ENCODE measurements around the gene ABCB6. TPM values are rescaled to one million over a fixed set of nuclear protein-coding genes. Genes with fewer than 3 reads are reported as not detected.

ABCB6 gene
- total RNA-seq, 5 donors from 2014 or later (not counting 1 experiment from before 2014, with no cell fraction given): 4.1 to 16.5 (median 13.0) TPM

DNA sequence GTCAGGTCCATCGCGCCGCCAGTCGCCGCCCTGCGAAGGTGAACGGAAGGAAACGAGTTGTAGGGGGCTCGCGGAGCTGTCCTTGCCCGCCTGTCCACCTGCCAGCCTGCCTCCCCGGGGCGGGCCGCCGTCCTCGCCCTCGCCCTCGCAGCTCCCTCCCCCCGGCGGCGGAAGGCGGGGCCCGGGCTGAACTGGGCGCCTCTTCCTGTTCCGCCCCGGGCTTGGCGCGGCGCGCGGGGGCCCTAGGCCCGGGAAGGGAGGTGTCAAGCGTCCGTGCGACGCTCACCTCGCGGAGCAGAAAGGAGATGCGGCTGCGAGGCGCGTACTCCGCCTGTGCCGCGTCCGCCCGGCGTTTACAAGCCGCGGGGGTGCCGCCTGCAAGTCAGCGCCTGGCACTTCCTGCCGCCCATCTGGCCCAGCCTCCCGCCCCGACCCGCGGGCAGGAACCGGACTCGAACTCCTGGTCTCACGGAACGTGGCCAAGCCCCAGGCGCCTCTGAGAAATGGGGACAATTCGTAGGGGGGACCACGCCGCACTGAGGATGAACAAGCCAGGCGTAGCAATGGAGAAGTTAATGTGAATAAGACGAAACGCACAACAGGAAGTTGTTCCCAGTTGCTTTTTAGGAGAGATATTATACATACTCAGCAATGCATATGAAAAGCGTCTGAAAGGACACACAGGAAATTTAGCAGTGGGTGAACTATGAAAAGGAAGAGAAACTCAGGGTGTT, 41.8 kb downstream of the ABCB6 start, which contains the start of gene CNPPD1:
Gene CNPPD1 (minus strand): TSS at position 108 of the 734 bp plus-strand sequence. CDS start 97 bp downstream, at position 11.
- CTCF ChIA-PET: interaction anchor here (0.6 to 3.0 kb wide), 13 partner anchors 17 to 322 kb away, joined by 3 to 26 read pairs (median 5); partner anchors contain the start of genes NHEJ1 (in 2 of the 2), DNAJB2 (in 1 of the 2), GMPPA (in 1 of the 2) and TUBA4A (in 1 of the 2)
- peaks cover 23 to 73% of the 10 kb centered on the region in 2 experiments for H3K4me1 ChIP-seq (ENCODE audit: control insufficient read depth in 1 of 2, extremely low read depth in 1 of 2, insufficient read depth in 2 of 2, low read length in 2 of 2)
- under 1% methylated on average over 60 of the region's 69 CpGs for WGBS (ENCODE audit: insufficient coverage)
- Mint-ChIP-seq H3K27ac (peak within 1 kb of the TSS; percentile 99), H3K9me3 (no peaks in the 10 kb centered on the region), H3K4me3 (peak within 1 kb of the TSS; percentile 88 to 96 (median 92)), H3K36me3 (peaks cover 44% of the 10 kb centered on the region), H3K4me1 (peaks cover 70 to 77% (median 70%) of the 10 kb centered on the region in 3 donors), H3K27me3 (no peaks in the 10 kb centered on the region)
- DNase-seq (peak; percentile 76 to 93 (median 85)), ATAC-seq (replicated peaks in 1 of 4) (peak; percentile 77 to 81 (median 79))
- H3K27me3 ChIP-seq (replicated peaks in 1 of 2; ENCODE audit: control insufficient read depth in 2 of 2, extremely low read depth in 1 of 2, insufficient read depth in 2 of 2, low read length in 1 of 2): no peaks in the 10 kb centered on the region
- H3K9me3 ChIP-seq: no peaks in the 10 kb centered on the region
- peak within 1 kb of the TSS; percentile 88 for H3K27ac ChIP-seq (ENCODE audit: low read length)
- POLR2A ChIA-PET: interaction anchor here (0.5 to 1.1 kb wide), 11 partner anchors 11 to 117 kb away, joined by 3 to 9 read pairs (median 4); partner anchors contain the start of genes ANKZF1 (in 1 of the 2), ATG9A (in 1 of the 2) and TUBA4A (in 1 of the 2)
- H3K4me3 ChIP-seq (ENCODE audit: control insufficient read depth in 1 of 2, extremely low read depth in 1 of 2, low read length in 1 of 2): peak within 1 kb of the TSS; percentile 60 to 92
- peaks cover 8 to 56% of the 10 kb centered on the region in 2 donors for H3K36me3 ChIP-seq (ENCODE audit: control insufficient read depth in 2 of 2, extremely low read depth in 1 of 2, insufficient read depth in 1 of 2, low read length in 1 of 2)

DNA sequence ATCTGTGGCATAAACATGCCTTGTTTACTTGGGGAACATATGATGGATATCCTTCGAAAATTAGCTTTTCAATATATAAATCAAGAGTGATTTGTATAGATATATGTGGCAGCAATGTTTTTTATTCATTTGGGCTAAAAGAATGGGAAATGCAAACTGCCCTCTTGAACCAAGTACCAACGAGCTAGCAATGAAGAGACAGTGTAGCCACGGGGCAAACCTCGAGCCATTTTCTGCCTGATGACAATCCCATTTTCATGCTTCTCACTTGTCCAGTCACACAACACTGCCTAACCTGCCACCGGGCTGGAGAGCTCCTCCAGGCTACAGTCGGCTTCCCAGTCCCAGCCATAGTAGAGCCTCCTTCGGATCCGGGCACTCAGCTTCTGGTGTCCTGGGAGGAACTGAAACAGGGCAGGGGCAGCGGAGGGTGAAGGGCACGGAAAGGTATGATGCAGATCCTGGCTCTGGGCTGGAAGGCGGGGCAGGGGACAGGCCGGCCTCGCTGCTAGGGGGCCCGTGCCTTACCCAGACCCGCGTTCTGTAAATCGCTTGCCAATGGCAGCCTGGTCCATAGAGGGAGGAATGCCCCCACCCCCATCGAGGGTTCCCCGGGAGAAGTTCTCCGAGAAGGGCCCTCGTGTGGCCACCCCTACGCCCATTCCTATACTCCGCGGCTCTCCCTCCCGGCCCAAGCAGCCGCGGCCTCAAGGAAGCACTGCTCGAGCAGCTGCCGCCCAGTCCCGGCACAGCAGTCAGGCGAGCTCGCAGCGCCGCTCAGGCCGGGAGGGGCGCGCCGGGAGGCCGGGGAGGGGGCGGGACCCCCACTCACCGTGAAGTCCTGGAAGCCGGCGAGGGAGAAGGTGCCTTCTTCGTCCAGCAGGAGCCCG, 42.6 kb downstream of the ABCB6 start:
- DNase-seq (peak in 12 of 35 experiments; percentile 7 to 30 (median 15)), ATAC-seq (replicated peaks in 1 of 4) (peak; percentile 13 to 24 (median 19))
- Mint-ChIP-seq H3K4me3 (peak overlapping the region; percentile 88 to 96 (median 92)), H3K36me3 (peaks cover 43% of the 10 kb centered on the region), H3K9me3 (no peaks in the 10 kb centered on the region), H3K27me3 (no peaks in the 10 kb centered on the region), H3K27ac (peak overlapping the region; percentile 86 to 99), H3K4me1 (peaks cover 62 to 76% (median 63%) of the 10 kb centered on the region in 3 donors)
- Histone ChIP-seq H3K27ac (ENCODE audit: low read length) (peak overlapping the region; percentile 83), H3K9me3 (no peaks in the 10 kb centered on the region), H3K36me3 (ENCODE audit: control insufficient read depth in 2 of 2, extremely low read depth in 1 of 2, insufficient read depth in 1 of 2, low read length in 1 of 2) (peaks cover 8 to 56% of the 10 kb centered on the region in 2 donors), H3K27me3 (replicated peaks in 1 of 2; ENCODE audit: control insufficient read depth in 2 of 2, extremely low read depth in 1 of 2, insufficient read depth in 2 of 2, low read length in 1 of 2) (no peaks in the 10 kb centered on the region), H3K4me1 (ENCODE audit: control insufficient read depth in 1 of 2, extremely low read depth in 1 of 2, insufficient read depth in 2 of 2, low read length in 2 of 2) (peaks cover 23 to 70% of the 10 kb centered on the region in 2 experiments), H3K4me3 (ENCODE audit: control insufficient read depth in 1 of 2, extremely low read depth in 1 of 2, low read length in 1 of 2) (peak overlapping the region; percentile 60 to 92)
- ChIA-PET CTCF (interaction anchor here (0.6 to 3.0 kb wide), 16 partner anchors 10 to 323 kb away, joined by 3 to 26 read pairs (median 4); partner anchors contain the start of genes NHEJ1 (in 2 of the 2), DNAJB2 (in 1 of the 2), GMPPA (in 1 of the 2) and TUBA4A (in 1 of the 2)), POLR2A (interaction anchor here (0.5 to 1.1 kb wide), 11 partner anchors 10 to 1107 kb away, joined by 3 to 9 read pairs (median 4); partner anchors contain the start of genes RUFY4 (in 1 of the 2) and TUBA4A (in 1 of the 2))
- WGBS (ENCODE audit: insufficient coverage): under 1% methylated on average over 38 of the region's 45 CpGs

- peaks cover 36% of the 10 kb centered on the region for H3K36me3 Mint-ChIP-seq
- peak overlapping the region; percentile 83 for H3K27ac ChIP-seq (ENCODE audit: low read length)
- peak overlapping the region; percentile 88 to 96 (median 92) for H3K4me3 Mint-ChIP-seq
- H3K36me3 ChIP-seq (ENCODE audit: control insufficient read depth in 2 of 2, extremely low read depth in 1 of 2, insufficient read depth in 1 of 2, low read length in 1 of 2): peaks cover 7 to 49% of the 10 kb centered on the region in 2 donors
- peaks cover 23 to 65% of the 10 kb centered on the region in 2 experiments for H3K4me1 ChIP-seq (ENCODE audit: control insufficient read depth in 1 of 2, extremely low read depth in 1 of 2, insufficient read depth in 2 of 2, low read length in 2 of 2)
- no peaks in the 10 kb centered on the region for H3K27me3 ChIP-seq (replicated peaks in 1 of 2; ENCODE audit: control insufficient read depth in 2 of 2, extremely low read depth in 1 of 2, insufficient read depth in 2 of 2, low read length in 1 of 2)
- H3K27ac Mint-ChIP-seq: peak overlapping the region; percentile 86 to 99
- peaks cover 55 to 71% (median 59%) of the 10 kb centered on the region in 3 donors for H3K4me1 Mint-ChIP-seq
- no peaks in the 10 kb centered on the region for H3K9me3 ChIP-seq
- no peak for ATAC-seq (replicated peaks in 1 of 4)
- H3K9me3 Mint-ChIP-seq: no peaks in the 10 kb centered on the region
- peak overlapping the region; percentile 25 to 60 for H3K4me3 ChIP-seq (ENCODE audit: control insufficient read depth in 1 of 2, extremely low read depth in 1 of 2, low read length in 1 of 2)
- 100% methylated on average over 4 of the region's 7 CpGs for WGBS (ENCODE audit: insufficient coverage)
- H3K27me3 Mint-ChIP-seq: no peaks in the 10 kb centered on the region
- no peak for DNase-seq
- POLR2A ChIA-PET: interaction anchor here (0.6 to 0.7 kb wide), 2 partner anchors 21 to 1106 kb away, joined by 3 to 4 read pairs; partner anchors contain the start of gene RUFY4 (in 1 of the 2)
- CTCF ChIA-PET: interaction anchor here (0.6 to 3.0 kb wide), 13 partner anchors 9 to 213 kb away, joined by 3 to 26 read pairs (median 5); partner anchors contain the start of genes NHEJ1 (in 2 of the 2), DNAJB2 (in 1 of the 2), TUBA4A (in 1 of the 2) and ZFAND2B (in 1 of the 2)
Observed at GRCh38 chr2:219175486-219175885, 43.3 kb downstream of the ABCB6 start.

DNA sequence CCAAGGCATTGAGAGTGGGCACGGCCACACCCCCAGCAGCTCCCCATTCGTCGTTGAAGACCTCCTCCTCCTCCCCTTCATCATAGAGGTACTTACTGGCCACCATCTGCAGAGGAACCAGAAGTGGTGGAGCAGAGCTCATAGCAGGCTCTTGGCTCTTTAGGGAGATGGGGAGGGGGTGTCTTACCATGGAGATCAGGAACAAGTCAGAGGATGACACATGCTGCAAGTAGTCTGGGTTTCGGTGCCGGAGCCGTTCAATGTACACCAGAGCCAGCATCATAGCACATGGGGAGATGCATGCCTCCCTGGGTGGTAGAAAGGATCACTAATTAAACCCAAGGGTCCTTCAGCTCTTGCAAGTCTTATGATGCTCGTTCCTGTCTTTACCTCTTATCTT, 44.0 kb downstream of the ABCB6 start:
- ATAC-seq (replicated peaks in 1 of 4): no peak
- H3K27me3 ChIP-seq (replicated peaks in 1 of 2; ENCODE audit: control insufficient read depth in 2 of 2, extremely low read depth in 1 of 2, insufficient read depth in 2 of 2, low read length in 1 of 2): no peaks in the 10 kb centered on the region
- H3K9me3 ChIP-seq: no peaks in the 10 kb centered on the region
- H3K36me3 ChIP-seq (ENCODE audit: control insufficient read depth in 2 of 2, extremely low read depth in 1 of 2, insufficient read depth in 1 of 2, low read length in 1 of 2): peaks cover 4 to 42% of the 10 kb centered on the region in 2 donors
- peaks cover 23 to 58% of the 10 kb centered on the region in 2 experiments for H3K4me1 ChIP-seq (ENCODE audit: control insufficient read depth in 1 of 2, extremely low read depth in 1 of 2, insufficient read depth in 2 of 2, low read length in 2 of 2)
- DNase-seq: no peak
- Mint-ChIP-seq H3K4me1 (peaks cover 48 to 64% (median 52%) of the 10 kb centered on the region in 3 donors), H3K36me3 (peaks cover 35% of the 10 kb centered on the region), H3K4me3 (peak overlapping the region; percentile 62 to 92 (median 88)), H3K27me3 (no peaks in the 10 kb centered on the region), H3K9me3 (no peaks in the 10 kb centered on the region), H3K27ac (peak overlapping the region; percentile 86)
- WGBS (ENCODE audit: insufficient coverage): 81% methylated on average over 4 of the region's 7 CpGs
- no peak overlapping the region for H3K4me3 ChIP-seq (ENCODE audit: control insufficient read depth in 1 of 2, extremely low read depth in 1 of 2, low read length in 1 of 2)
- ChIA-PET CTCF (interaction anchor here (0.6 to 3.0 kb wide), 9 partner anchors 9 to 214 kb away, joined by 3 to 26 read pairs (median 5); partner anchors contain the start of gene NHEJ1 (in 2 of the 2)), POLR2A (interaction anchor here (0.6 to 1.0 kb wide), 4 partner anchors 22 to 146 kb away, joined by 3 to 6 read pairs (median 4); no protein-coding TSS in a partner anchor)
- peak overlapping the region; percentile 11 for H3K27ac ChIP-seq (ENCODE audit: low read length)

- Histone ChIP-seq H3K4me3 (ENCODE audit: control insufficient read depth in 1 of 2, extremely low read depth in 1 of 2, low read length in 1 of 2) (no peak overlapping the region), H3K27ac (ENCODE audit: low read length) (no peak overlapping the region), H3K4me1 (ENCODE audit: control insufficient read depth in 1 of 2, extremely low read depth in 1 of 2, insufficient read depth in 2 of 2, low read length in 2 of 2) (peaks cover 20 to 51% of the 10 kb centered on the region in 2 experiments), H3K27me3 (replicated peaks in 1 of 2; ENCODE audit: control insufficient read depth in 2 of 2, extremely low read depth in 1 of 2, insufficient read depth in 2 of 2, low read length in 1 of 2) (no peaks in the 10 kb centered on the region), H3K9me3 (no peaks in the 10 kb centered on the region), H3K36me3 (ENCODE audit: control insufficient read depth in 2 of 2, extremely low read depth in 1 of 2, insufficient read depth in 1 of 2, low read length in 1 of 2) (peaks cover 4 to 39% of the 10 kb centered on the region in 2 donors)
- no peak for DNase-seq
- Mint-ChIP-seq H3K27me3 (no peaks in the 10 kb centered on the region), H3K4me3 (peak overlapping the region; percentile 62 to 92 (median 88)), H3K27ac (peak overlapping the region; percentile 69 to 86), H3K36me3 (peaks cover 32% of the 10 kb centered on the region), H3K4me1 (peaks cover 42 to 58% (median 46%) of the 10 kb centered on the region in 3 donors), H3K9me3 (no peaks in the 10 kb centered on the region)
- ChIA-PET POLR2A (interaction anchor here (0.6 to 1.0 kb wide), 4 partner anchors 32 to 146 kb away, joined by 3 to 6 read pairs (median 4); partner anchors contain the start of genes GLB1L (in 1 of the 2) and STK16 (in 1 of the 2)), CTCF (interaction anchor here (0.6 to 3.0 kb wide), 7 partner anchors 8 to 102 kb away, joined by 3 to 11 read pairs (median 5); partner anchors contain the start of gene NHEJ1 (in 1 of the 2))
- 95% methylated on average over 2 of the region's 3 CpGs for WGBS (ENCODE audit: insufficient coverage)
- no peak for ATAC-seq (replicated peaks in 1 of 4)
Observed at GRCh38 chr2:219174146-219174545, 44.6 kb downstream of the ABCB6 start.
